Left ventricle myocardium inferior (tissue), 1 donor: ENCODE measurements around the gene SH3RF1. TPM values are rescaled to one million over a fixed set of nuclear protein-coding genes. Genes with fewer than 3 reads are reported as not detected.

Experiments used
- DNase-seq: peaks from one replicate; pipeline ENCODE4 v3.0.0-alpha.2; 2020
- H3K27ac ChIP-seq: fragments of 200-600 bp; replicated peaks from 2 replicates; pipeline ENCODE4 v1.8.0; 2021
- H3K27me3 ChIP-seq: fragments of 200-600 bp; 2 replicates; pipeline ENCODE4 v1.8.0; 2021; ENCODE audit warnings: low read depth
- H3K36me3 ChIP-seq: fragments of 200-600 bp; 2 replicates; pipeline ENCODE4 v1.8.0; 2021
- H3K4me1 ChIP-seq: fragments of 200-600 bp; 2 replicates; pipeline ENCODE4 v1.8.0; 2021
- H3K4me3 ChIP-seq: fragments of 200-600 bp; 2 replicates; pipeline ENCODE4 v1.8.0; 2021; ENCODE audit warnings: mild to moderate bottlenecking, moderate library complexity
- H3K9me3 ChIP-seq: fragments of 200-600 bp; replicated peaks from 2 replicates; pipeline ENCODE4 v1.8.0; 2021
- CTCF ChIP-seq: fragments of 200-600 bp; IDR thresholded peaks from 2 replicates; pipeline ENCODE4 v1.8.0; 2021; ENCODE audit warnings: antibody characterized with exemption, mild to moderate bottlenecking, borderline replicate concordance
- intact Hi-C: fragments of 100-400 bp; cut with micrococcal nuclease; formaldehyde crosslinking; loops from one replicate; pipeline ENCODE4 v1.11.0; 2022
- total RNA-seq: library from RNA; stranded (reverse); fragmentation: NEBNext Ultra II Directional; extraction: Animal tissue kit (Norgen Biotek cat#: 25700); gene quantifications from one replicate; pipeline ENCODE4 v1.2.1, GENCODE V29; 2021
- donor health status: DM: no; HTN: yes; CAD: no; lungs with severe emphysema.

SH3RF1 gene
- total RNA-seq, 1 donor from 2014 or later: 8.8 TPM

- Histone ChIP-seq H3K27ac (peak overlapping the region; percentile 88), H3K36me3 (no peaks in the 10 kb centered on the region), H3K4me3 (no peak overlapping the region), H3K9me3 (no peaks in the 10 kb centered on the region), H3K4me1 (peaks cover 48% of the 10 kb centered on the region), H3K27me3 (no peaks in the 10 kb centered on the region)
- no peak for TF ChIP-seq CTCF
- DNase-seq: no peak
- intact Hi-C loops: no loop called here
Observed at GRCh38 chr4:169048868-169049414, 221.8 kb downstream of the SH3RF1 start.

GRCh38 chr4:169047956-169048355 is 222.8 kb downstream of the SH3RF1 start:
- peak overlapping the region; percentile 88 for H3K27ac ChIP-seq
- no peak overlapping the region for H3K4me3 ChIP-seq
- no peaks in the 10 kb centered on the region for H3K27me3 ChIP-seq
- intact Hi-C loops: no loop called here
- H3K36me3 ChIP-seq: no peaks in the 10 kb centered on the region
- TF ChIP-seq CTCF: no peak
- no peak for DNase-seq
- H3K4me1 ChIP-seq: peaks cover 46% of the 10 kb centered on the region
- H3K9me3 ChIP-seq: no peaks in the 10 kb centered on the region

GRCh38 chr4:169045862-169046584 is 224.7 kb downstream of the SH3RF1 start:
- H3K4me3 ChIP-seq: no peak overlapping the region
- no peak for DNase-seq
- H3K9me3 ChIP-seq: no peaks in the 10 kb centered on the region
- peaks cover 27% of the 10 kb centered on the region for H3K4me1 ChIP-seq
- H3K27me3 ChIP-seq: no peaks in the 10 kb centered on the region
- intact Hi-C loops: no loop called here
- TF ChIP-seq CTCF: peak; percentile 43
- no peaks in the 10 kb centered on the region for H3K36me3 ChIP-seq
- H3K27ac ChIP-seq: no peak overlapping the region

GRCh38 chr4:169044714-169045447 is 225.9 kb downstream of the SH3RF1 start:
- no peak for TF ChIP-seq CTCF
- Histone ChIP-seq H3K27me3 (no peaks in the 10 kb centered on the region), H3K4me1 (peaks cover 15% of the 10 kb centered on the region), H3K27ac (no peak overlapping the region), H3K9me3 (no peaks in the 10 kb centered on the region), H3K4me3 (no peak overlapping the region), H3K36me3 (no peaks in the 10 kb centered on the region)
- no peak for DNase-seq
- intact Hi-C loops: no loop called here
